ENCODE data around the gene RPA1.

DNA sequence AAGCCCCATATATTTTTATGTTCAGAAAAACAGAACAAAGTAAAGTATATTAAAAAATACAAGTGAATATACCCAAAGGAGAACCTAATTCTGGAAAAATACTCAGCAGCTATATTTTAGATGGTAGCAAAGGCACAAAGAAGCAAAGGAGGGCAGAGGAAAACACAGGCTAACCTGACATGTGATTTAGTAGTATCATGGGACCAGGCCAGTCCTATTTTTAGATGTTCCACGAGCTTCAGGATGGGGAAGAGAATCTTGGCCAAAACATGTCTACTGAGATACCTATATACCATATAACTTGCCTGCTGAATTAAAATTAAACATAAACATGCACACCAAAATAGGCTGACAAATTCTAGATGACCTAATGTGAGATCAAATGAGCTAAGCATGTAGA is 33.0 kb upstream of the RPA1 start:
- no peak for TF ChIP-seq KDM5B (IDR thresholded peaks at IDR 0.05; ENCODE audit: insufficient replicate concordance, low read depth, low read length)
- TF ChIP-seq SP2 (IDR thresholded peaks at IDR 0.05; ENCODE audit: extremely low read depth, low read depth, low read length, poor library complexity, severe bottlenecking) = no peak
- no peak for TF ChIP-seq EZH2 (IDR thresholded peaks at IDR 0.05; ENCODE audit: borderline replicate concordance, low read depth, low read length)
- no peak for TF ChIP-seq BHLHE40 (IDR thresholded peaks at IDR 0.05; ENCODE audit: low read length)
- no peak for TF ChIP-seq RAD21 (CRISPR knock-in tag; conservative IDR thresholded peaks at IDR 0.05 in 1 of 2, IDR thresholded peaks at IDR 0.05 in 1 of 2)
- TF ChIP-seq, protein P1, sequence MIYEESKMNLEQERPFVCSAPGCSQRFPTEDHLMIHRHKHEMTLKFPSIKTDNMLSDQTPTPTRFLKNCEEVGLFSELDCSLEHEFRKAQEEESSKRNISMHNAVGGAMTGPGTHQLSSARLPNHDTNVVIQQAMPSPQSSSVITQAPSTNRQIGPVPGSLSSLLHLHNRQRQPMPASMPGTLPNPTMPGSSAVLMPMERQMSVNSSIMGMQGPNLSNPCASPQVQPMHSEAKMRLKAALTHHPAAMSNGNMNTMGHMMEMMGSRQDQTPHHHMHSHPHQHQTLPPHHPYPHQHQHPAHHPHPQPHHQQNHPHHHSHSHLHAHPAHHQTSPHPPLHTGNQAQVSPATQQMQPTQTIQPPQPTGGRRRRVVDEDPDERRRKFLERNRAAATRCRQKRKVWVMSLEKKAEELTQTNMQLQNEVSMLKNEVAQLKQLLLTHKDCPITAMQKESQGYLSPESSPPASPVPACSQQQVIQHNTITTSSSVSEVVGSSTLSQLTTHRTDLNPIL (CRISPR knock-in tag; IDR thresholded peaks at IDR 0.05) = no peak
- no peak for TF ChIP-seq SMAD2 (IDR thresholded peaks at IDR 0.05; ENCODE audit: low read depth, low read length)
- no peak for TF ChIP-seq CEBPB (tag; IDR thresholded peaks at IDR 0.05)
- TF ChIP-seq, protein P2, sequence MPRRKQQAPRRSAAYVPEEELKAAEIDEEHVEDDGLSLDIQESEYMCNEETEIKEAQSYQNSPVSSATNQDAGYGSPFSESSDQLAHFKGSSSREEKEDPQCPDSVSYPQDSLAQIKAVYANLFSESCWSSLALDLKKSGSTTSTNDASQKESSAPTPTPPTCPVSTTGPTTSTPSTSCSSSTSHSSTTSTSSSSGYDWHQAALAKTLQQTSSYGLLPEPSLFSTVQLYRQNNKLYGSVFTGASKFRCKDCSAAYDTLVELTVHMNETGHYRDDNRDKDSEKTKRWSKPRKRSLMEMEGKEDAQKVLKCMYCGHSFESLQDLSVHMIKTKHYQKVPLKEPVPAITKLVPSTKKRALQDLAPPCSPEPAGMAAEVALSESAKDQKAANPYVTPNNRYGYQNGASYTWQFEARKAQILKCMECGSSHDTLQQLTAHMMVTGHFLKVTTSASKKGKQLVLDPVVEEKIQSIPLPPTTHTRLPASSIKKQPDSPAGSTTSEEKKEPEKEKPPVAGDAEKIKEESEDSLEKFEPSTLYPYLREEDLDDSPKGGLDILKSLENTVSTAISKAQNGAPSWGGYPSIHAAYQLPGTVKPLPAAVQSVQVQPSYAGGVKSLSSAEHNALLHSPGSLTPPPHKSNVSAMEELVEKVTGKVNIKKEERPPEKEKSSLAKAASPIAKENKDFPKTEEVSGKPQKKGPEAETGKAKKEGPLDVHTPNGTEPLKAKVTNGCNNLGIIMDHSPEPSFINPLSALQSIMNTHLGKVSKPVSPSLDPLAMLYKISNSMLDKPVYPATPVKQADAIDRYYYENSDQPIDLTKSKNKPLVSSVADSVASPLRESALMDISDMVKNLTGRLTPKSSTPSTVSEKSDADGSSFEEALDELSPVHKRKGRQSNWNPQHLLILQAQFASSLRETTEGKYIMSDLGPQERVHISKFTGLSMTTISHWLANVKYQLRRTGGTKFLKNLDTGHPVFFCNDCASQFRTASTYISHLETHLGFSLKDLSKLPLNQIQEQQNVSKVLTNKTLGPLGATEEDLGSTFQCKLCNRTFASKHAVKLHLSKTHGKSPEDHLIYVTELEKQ (CRISPR knock-in tag; IDR thresholded peaks at IDR 0.05) = no peak
- TF ChIP-seq, protein P3, sequence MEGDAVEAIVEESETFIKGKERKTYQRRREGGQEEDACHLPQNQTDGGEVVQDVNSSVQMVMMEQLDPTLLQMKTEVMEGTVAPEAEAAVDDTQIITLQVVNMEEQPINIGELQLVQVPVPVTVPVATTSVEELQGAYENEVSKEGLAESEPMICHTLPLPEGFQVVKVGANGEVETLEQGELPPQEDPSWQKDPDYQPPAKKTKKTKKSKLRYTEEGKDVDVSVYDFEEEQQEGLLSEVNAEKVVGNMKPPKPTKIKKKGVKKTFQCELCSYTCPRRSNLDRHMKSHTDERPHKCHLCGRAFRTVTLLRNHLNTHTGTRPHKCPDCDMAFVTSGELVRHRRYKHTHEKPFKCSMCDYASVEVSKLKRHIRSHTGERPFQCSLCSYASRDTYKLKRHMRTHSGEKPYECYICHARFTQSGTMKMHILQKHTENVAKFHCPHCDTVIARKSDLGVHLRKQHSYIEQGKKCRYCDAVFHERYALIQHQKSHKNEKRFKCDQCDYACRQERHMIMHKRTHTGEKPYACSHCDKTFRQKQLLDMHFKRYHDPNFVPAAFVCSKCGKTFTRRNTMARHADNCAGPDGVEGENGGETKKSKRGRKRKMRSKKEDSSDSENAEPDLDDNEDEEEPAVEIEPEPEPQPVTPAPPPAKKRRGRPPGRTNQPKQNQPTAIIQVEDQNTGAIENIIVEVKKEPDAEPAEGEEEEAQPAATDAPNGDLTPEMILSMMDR (IDR thresholded peaks at IDR 0.05 in 2 of 3, conservative IDR thresholded peaks at IDR 0.05 in 1 of 3; ENCODE audit: insufficient read depth in 2 of 3, low read depth in 1 of 3, low read length in 3 of 3) = no peak
